Esophagus muscularis mucosa (tissue), 4 donors: ENCODE results near the gene DDO.

Experiments used
- CTCF ChIP-seq, 3 experiments: fragments of 200-600 bp in 2 of 3; fragments of 450-650 bp in 1 of 3; sonication (generic) in 2 of 3; IDR thresholded peaks; one replicate each; pipeline ENCODE4 v1.5.1; 2017 to 2019; ENCODE audit warnings: antibody characterized with exemption in 3 of 3, mild to moderate bottlenecking in 2 of 3, moderate library complexity in 1 of 3
- EP300 ChIP-seq: sonication (generic); formaldehyde crosslinking; IDR thresholded peaks from one replicate; pipeline ENCODE4 v1.6.1; 2017; ENCODE audit warnings: antibody characterized with exemption
- POLR2A ChIP-seq: fragments of 450-650 bp; IDR thresholded peaks from one replicate; pipeline ENCODE4 v1.6.1; 2017; ENCODE audit warnings: antibody characterized with exemption, moderate library complexity, mild to moderate bottlenecking, low read depth
- POLR2AphosphoS5 ChIP-seq, 2 donors: sonication (generic); formaldehyde crosslinking; IDR thresholded peaks; one replicate each; pipeline ENCODE4 v1.6.1; 2017; ENCODE audit warnings: antibody characterized with exemption in 2 of 2

DNA sequence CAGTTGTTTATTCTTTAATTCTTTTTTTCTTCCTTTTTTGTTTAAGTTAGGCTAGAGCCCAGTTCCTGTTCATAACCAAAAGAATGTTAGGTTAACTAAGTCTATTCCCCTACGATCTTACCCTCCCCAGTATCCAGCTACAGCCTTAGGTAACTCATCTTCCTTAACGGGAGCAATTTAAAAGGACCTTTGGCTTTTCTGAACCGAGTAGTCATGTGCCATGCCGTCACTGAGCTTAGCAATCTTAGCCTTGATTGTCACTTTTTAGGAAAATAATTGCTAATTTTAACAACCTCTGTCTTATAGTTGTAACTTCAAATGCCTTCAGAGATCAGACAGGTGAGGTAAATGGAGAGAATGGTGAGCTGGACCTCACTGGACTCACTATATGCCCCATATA is 63.4 kb downstream of the DDO start:
- TF ChIP-seq POLR2A: no peak
- TF ChIP-seq CTCF (IDR thresholded peaks at IDR 0.05): no peak
- TF ChIP-seq POLR2AphosphoS5 (IDR thresholded peaks at IDR 0.05): no peak
- no peak for TF ChIP-seq EP300
